ENCODE results near the gene HERC4.

HERC4 gene

GRCh38 chr10:68074775-68075549, at the start of gene HERC4:
Gene HERC4, minus strand, starts transcription at chr10:68075283. Its CDS starts 2,175 bp downstream, at chr10:68073108.
- DNase-seq (ENCODE audit: low read depth), result peak; percentile 94

GRCh38 chr10:68124718-68125117, 49.6 kb upstream of the HERC4 start:
- DNase-seq (ENCODE audit: low read depth), result no peak

- DNase-seq (ENCODE audit: low read depth), result no peak
These were observed 46.8 kb upstream of the HERC4 start for GRCh38 chr10:68121852-68122251.

DNA sequence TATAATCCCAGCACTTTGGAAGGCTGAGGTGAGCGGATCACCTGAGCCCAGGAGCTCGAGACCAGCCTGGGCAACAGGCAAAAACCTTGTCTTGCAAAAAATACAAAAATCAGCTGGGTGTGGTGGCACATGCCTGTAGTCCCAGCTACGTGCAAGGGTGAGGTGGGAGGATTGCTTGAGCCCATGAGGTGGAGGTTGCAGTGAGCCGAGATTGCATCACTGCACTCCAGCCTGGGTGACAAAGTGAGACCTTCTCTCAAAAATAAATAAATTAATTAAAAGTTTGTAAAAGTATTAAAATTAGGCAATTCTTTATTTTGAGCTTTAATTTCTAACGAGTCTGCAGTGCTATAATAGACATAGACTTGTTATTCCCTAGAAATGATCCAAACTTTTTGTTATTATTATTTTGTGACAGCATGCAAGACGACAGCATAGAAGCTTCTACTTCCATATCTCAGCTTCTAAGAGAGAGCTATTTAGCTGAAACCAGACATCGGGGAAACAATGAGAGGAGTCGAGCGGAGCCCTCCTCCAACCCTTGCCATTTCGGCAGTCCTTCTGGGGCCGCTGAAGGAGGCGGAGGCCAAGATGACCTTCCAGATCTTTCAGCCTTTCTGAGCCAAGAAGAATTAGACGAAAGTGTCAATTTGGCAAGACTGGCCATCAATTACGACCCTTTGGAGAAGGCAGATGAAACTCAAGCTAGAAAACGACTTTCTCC, 46.1 kb upstream of the HERC4 start:
- DNase-seq (ENCODE audit: low read depth), result no peak

DNA sequence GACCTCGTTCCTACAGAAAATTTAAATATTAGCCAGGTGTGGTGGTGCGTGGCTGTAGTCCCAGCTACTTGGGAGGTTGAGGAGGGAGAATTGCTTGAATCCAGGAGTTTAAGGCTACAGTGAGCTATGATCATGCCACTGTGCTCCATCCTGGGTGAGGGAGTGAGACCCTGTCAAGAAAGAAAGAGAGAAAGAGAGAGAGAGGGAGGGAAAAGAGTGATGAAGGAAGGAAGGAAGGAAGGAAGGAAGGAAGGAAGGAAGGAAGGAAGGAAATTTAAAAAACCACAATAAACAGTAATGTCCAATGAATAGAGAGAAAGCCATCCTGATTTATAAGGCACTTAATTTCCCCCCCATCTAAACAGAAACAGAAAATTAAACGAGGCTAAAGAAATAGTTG, 43.6 kb upstream of the HERC4 start:
- DNase-seq (ENCODE audit: low read depth), result no peak

GRCh38 chr10:68112837-68113236, 37.8 kb upstream of the HERC4 start:
- DNase-seq (ENCODE audit: low read depth), result no peak

DNA sequence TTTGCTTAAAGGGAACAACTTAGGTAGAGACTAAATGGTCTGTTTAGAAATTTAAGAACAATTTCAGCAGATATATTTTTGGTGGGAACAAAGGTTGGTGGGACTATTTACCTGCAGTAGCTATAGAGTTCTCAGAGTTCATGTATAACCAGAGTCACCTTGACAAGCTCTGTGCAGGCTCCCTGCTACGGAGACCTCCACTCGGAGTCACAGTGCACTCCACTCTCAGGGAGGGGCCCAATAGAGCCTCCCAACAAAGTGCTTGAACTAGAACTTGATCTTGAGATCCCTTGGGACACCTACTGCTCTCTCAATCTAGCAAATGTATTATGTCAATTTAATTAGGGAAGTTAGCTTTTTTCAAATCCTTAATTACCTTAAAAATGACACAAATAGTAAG, 36.5 kb upstream of the HERC4 start:
- DNase-seq (ENCODE audit: low read depth), result no peak

GRCh38 chr10:68110027-68110426, 34.9 kb upstream of the HERC4 start:
- DNase-seq (ENCODE audit: low read depth), result peak; percentile 74

DNA sequence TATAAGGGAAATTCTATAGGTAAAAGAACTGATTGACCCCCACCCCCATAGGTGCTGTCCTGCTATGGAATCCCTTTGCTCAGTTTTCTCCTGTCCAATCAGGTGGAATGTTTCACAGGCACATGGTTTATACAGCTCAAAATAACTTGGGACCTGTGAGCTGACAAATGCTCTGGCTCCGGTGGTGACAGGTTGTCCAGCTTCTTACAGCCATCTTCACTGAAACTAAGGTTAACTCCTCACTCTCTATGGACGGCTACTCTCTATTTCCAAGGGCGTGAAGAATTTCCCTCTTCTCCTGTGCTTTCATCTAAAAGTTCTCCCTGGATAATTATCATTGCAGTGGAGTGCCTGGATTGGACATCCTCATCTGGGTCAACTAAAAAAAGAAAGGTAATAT, 34.2 kb upstream of the HERC4 start, which contains the start of gene MYPN:
Gene MYPN (plus strand): TSS at position 158 of the 400 bp plus-strand sequence. CDS start 11,951 bp downstream, outside the sequence.
- no peak for DNase-seq (ENCODE audit: low read depth)

- DNase-seq (ENCODE audit: low read depth), result no peak
These were observed 33.6 kb upstream of the HERC4 start for GRCh38 chr10:68108653-68109052.

DNA sequence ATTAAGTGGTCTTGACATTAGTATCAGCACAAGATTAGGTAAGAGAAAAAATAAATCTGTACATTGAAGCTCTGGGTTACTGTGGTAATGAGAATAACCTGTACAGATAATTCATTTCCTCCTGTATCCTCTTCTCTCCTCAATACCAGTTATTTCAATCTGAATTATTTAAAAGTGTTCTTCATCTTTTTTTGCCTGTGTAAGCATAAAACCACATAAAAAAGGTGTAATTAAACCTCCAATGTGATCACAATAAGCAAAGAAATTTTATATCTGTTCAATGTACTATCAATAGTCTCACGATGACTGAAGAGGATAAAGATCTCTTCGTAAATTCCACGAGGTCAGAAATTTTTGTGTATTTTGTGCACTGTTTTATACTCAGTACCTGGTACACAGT, 33.0 kb upstream of the HERC4 start:
- no peak for DNase-seq (ENCODE audit: low read depth)

- DNase-seq (ENCODE audit: low read depth), result no peak
These were observed 32.6 kb upstream of the HERC4 start for GRCh38 chr10:68107651-68108050.

GRCh38 chr10:68106656-68107055, 31.6 kb upstream of the HERC4 start:
- peak; percentile 93 for DNase-seq (ENCODE audit: low read depth)

DNA sequence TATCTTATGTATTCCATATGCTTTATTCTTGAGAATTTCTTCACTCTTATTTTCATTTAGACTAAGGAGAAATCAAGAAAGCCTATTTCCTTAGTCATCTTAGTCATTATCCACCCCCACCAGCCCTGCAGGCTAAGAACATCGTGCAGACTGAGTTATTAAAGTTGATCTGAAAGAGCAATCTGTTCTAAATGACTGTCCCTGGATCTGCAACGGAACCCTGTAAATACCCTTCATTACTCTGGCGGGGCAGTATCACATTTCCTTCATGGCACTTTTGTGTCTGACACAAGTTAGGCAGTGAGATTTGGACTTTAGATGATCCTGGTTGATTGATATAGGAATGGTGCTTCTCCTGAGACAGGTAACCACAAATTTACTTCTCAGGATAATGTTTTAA, 30.7 kb upstream of the HERC4 start:
- DNase-seq (ENCODE audit: low read depth), result peak; percentile 85

DNA sequence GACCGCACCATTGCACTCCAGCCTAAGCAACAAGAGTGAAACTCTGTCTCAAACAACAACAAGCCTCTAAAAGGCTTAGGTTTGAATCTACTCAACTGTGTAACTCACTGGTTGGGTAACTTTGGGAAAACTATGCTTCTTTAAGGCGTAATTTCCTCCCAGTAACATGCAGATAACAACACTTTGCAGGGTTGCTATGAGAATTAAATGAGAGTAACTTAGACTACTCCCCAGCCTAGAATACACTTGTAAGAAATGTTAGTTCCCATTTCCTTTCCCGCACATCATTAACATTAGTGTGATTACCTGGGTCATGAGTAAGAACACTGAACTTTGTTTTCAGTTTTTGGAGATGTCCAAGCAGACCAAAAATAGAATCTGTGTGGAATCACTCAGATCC, 28.8 kb upstream of the HERC4 start:
- peak; percentile 40 for DNase-seq (ENCODE audit: low read depth)

DNA sequence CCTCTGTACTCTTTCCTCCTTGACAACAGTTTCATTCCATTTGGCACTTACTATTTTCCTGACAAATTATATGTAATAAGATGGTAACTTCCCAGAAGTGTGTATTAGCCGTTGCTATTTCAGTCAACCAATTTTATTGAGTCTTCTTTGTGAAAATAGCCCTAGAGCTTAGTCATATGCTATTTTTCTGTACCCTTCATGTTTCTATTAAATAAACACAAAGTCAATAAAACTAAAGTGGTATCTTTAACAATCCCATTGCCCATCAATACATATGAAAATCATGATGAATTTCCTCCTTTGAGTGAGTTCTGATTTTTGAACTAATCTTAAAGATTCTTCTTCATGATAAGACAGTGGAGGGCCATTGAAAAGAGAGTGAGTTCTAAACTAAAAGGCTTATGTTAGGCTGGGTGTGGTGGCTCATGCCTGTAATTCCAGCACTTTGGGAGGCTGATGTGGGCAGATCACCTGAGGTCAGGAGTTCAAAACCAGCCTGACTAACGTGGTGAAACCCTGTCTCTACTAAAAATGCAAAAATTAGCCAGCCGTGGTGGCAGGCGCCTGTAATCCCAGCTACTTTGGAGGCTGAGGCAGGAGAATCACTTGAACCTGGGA, 28.3 kb upstream of the HERC4 start:
- no peak for DNase-seq (ENCODE audit: low read depth)

GRCh38 chr10:68101066-68101465, 26.0 kb upstream of the HERC4 start:
- no peak for DNase-seq (ENCODE audit: low read depth)

GRCh38 chr10:68099736-68100135, 24.7 kb upstream of the HERC4 start:
- peak; percentile 94 for DNase-seq (ENCODE audit: low read depth)

GRCh38 chr10:68096913-68097516, 21.9 kb upstream of the HERC4 start:
- peak; percentile 96 for DNase-seq (ENCODE audit: low read depth)

DNA sequence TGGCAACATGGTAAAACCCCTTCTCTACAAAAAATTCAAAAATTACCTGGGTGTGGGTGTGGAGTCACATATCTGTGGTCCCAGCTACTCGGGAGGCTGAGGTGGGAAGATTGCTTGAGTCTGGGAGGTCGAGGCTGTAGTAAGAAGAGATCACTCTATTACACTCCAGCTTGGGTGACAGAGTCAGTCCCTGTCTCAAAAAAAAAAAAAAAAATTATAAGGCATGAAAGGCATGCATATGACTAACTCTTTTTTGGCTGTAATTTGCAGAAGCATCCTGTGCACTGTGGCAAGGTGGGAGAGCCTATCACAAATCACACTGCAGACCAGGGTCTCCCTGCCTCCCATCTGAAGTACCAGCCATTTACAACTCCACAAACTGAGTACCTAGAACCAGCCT, 20.1 kb upstream of the HERC4 start:
- DNase-seq (ENCODE audit: low read depth), result peak; percentile 73

- DNase-seq (ENCODE audit: low read depth), result no peak
These were observed 17.4 kb upstream of the HERC4 start for GRCh38 chr10:68092512-68092911.

DNA sequence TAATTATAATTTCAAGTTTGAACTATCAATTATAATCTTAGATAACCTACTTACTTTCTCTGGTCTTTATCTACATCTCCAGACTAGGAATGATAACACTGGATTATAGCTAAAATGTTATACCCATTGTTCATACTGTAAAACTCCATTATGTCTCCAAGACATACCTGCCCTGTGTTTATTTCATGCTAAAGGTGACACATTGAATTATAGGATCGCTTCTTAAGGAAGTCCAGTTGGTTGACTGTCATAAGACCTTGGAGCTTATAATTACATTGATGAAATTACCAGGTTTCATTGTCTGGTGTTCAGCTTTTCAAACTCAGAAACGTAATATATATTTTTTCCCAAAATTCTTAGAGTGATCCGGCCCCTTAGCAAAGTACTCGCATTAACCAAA, 15.5 kb upstream of the HERC4 start:
- DNase-seq (ENCODE audit: low read depth), result no peak

GRCh38 chr10:68088740-68089139, 13.7 kb upstream of the HERC4 start:
- DNase-seq (ENCODE audit: low read depth), result peak; percentile 86

All from iris pigment epithelial cell (primary cell).